K562 (cell line): Measurements from ENCODE around the gene ADARB2. TPM values are rescaled to one million over a fixed set of nuclear protein-coding genes. Genes with fewer than 3 reads are reported as not detected.

Source experiments
- ATAC-seq: fragments of 200-7000 bp; cut with Tn5 transposase; 3 replicates; pipeline ENCODE4 v1.9.1; 2020; ENCODE audit warnings: moderate library complexity
- BruUV-seq: library from RNA; stranded (reverse); fragments of 400-500 nt; replicated peaks from 2 replicates; lab custom pipeline; 2021; lab: Mats Ljungman, UMichigan
- CTCF ChIA-PET: fragments of 300-600 bp; formaldehyde crosslinking; extraction: SDS; loops from one replicate; lab custom pipeline; 2021; ENCODE audit warnings: low intra/inter-chr PET ratio; lab: Yijun Ruan, JAX
- POLR2A ChIA-PET: fragments of 300-600, 350-650 bp; sonication (Branson Sonifier 250); formaldehyde crosslinking; extraction: SDS; loops from one replicate; lab custom pipeline; 2021; ENCODE audit warnings: antibody characterized with exemption, inconsistent platforms; lab: Yijun Ruan, JAX
- DNase-seq, 4 experiments: peaks; one replicate each; pipeline versions ENCODE4 v3.0.0 to v3.0.0-alpha.2; 2011 to 2018; ENCODE audit warnings: low spot score in 3 of 4, mixed read lengths in 3 of 4; ENCODE audit errors: extremely low read depth in 1 of 4
- FAIRE-seq: peaks from 2 replicates; lab custom pipeline; 2011; peaks lifted over from hg19 to GRCh38; lab: Jason Lieb, UNC
- H2AFZ ChIP-seq: 2 replicates; pipeline ENCODE4 v1.6.0; 2011; ENCODE audit warnings: low read depth, low read length, control low read depth, inconsistent platforms
- H3K27ac ChIP-seq: fragments of 200-600 bp; 3 replicates; pipeline ENCODE4 v1.8.0; 2011; ENCODE audit warnings: low read depth, mild to moderate bottlenecking, control low read depth, inconsistent platforms, low read length, moderate library complexity, mixed read lengths; ENCODE audit errors: extremely low read depth
- H3K27me3 ChIP-seq, 2 experiments: fragments of 300-600 bp in 1 of 2; 2 replicates in 1 of 2; 3 replicates in 1 of 2; pipeline versions ENCODE4 v1.6.0 to v1.8.0; 2011; ENCODE audit warnings: inconsistent platforms in 2 of 2, low read length in 2 of 2, mild to moderate bottlenecking in 1 of 2, mixed read lengths in 1 of 2, moderate library complexity in 1 of 2; ENCODE audit not compliant: control insufficient read depth in 2 of 2, insufficient read depth in 2 of 2
- H3K36me3 ChIP-seq: fragments of 300-600 bp; 3 replicates; pipeline ENCODE4 v1.8.0; 2011; ENCODE audit warnings: mild to moderate bottlenecking, low read length, inconsistent platforms; ENCODE audit not compliant: control insufficient read depth, insufficient read depth
- H3K4me1 ChIP-seq, 2 experiments: fragments of 200-600 bp in 1 of 2; replicated peaks in 1 of 2; 2 replicates in 1 of 2; 3 replicates in 1 of 2; pipeline versions ENCODE4 v1.5.1 to v1.8.0; 2011; ENCODE audit warnings: inconsistent platforms in 2 of 2, low read length in 2 of 2, mild to moderate bottlenecking in 1 of 2, mixed read lengths in 1 of 2, moderate library complexity in 1 of 2; ENCODE audit not compliant: control insufficient read depth in 2 of 2, insufficient read depth in 2 of 2
- H3K4me2 ChIP-seq: 2 replicates; pipeline ENCODE4 v1.6.1; 2011; ENCODE audit warnings: low read length, control low read depth, inconsistent platforms, mixed read lengths; ENCODE audit not compliant: insufficient read depth
- H3K4me3 ChIP-seq: fragments of 200-600 bp; sonication (generic), shearing (Covaris generic); 2 replicates; pipeline ENCODE4 v1.5.1; 2016; ENCODE audit warnings: control low read depth, inconsistent platforms
- H3K79me2 ChIP-seq: fragments of 200-600 bp; 3 replicates; pipeline ENCODE4 v1.8.0; 2011; ENCODE audit warnings: low read length, inconsistent platforms; ENCODE audit not compliant: control insufficient read depth, insufficient read depth
- H3K9ac ChIP-seq, 2 experiments: 2 replicates each; pipeline versions ENCODE4 v1.6.0 to v1.6.1; 2011; ENCODE audit warnings: low read depth in 2 of 2, low read length in 2 of 2, control low read depth in 1 of 2, inconsistent platforms in 1 of 2, mild to moderate bottlenecking in 1 of 2, mixed read lengths in 1 of 2; ENCODE audit not compliant: insufficient read depth in 1 of 2
- H3K9me1 ChIP-seq: one replicate; pipeline ENCODE4 v1.6.0; 2011; ENCODE audit warnings: inconsistent platforms, mild to moderate bottlenecking, low read length, moderate library complexity; ENCODE audit not compliant: control insufficient read depth, insufficient read depth
- H3K9me3 ChIP-seq: replicated peaks from 2 replicates; pipeline ENCODE4 v1.5.1; 2011; ENCODE audit warnings: low read depth, low read length, inconsistent platforms; ENCODE audit not compliant: control insufficient read depth, insufficient read depth
- H4K20me1 ChIP-seq: replicated peaks from 2 replicates; pipeline ENCODE4 v1.6.1; 2011; ENCODE audit warnings: low read length, inconsistent platforms, mixed read lengths; ENCODE audit not compliant: control insufficient read depth, insufficient read depth
- ATF7 ChIP-seq: fragments of 450-650 bp; IDR thresholded peaks from 2 replicates; pipeline ENCODE4 v1.7.1; 2014; ENCODE audit warnings: mild to moderate bottlenecking, moderate library complexity
- CBX3 ChIP-seq, 2 experiments: IDR thresholded peaks; 1 replicate in 1 of 2; 2 replicates in 1 of 2; pipeline ENCODE4 v1.6.1; 2012; ENCODE audit warnings: inconsistent platforms in 2 of 2, low read length in 2 of 2, borderline replicate concordance in 1 of 2, control low read depth in 1 of 2
- CREB3L1 ChIP-seq: fragments of 450-650 bp; IDR thresholded peaks from 2 replicates; pipeline ENCODE4 v1.6.1; 2014; ENCODE audit warnings: low read depth, mild to moderate bottlenecking, moderate library complexity, borderline replicate concordance
- CTBP1 ChIP-seq: fragments of 450-650 bp; IDR thresholded peaks from 2 replicates; pipeline ENCODE4 v1.6.1; 2016; ENCODE audit warnings: borderline replicate concordance
- DNMT1 ChIP-seq: fragments of 450-650 bp; IDR thresholded peaks from 2 replicates; pipeline ENCODE4 v1.6.1; 2016; ENCODE audit warnings: antibody characterized with exemption, mild to moderate bottlenecking
- GTF2E2 ChIP-seq: fragments of 200-800 bp; sonication (Bioruptor generic); IDR thresholded peaks from 2 replicates; pipeline ENCODE4 v1.6.1; 2016; ENCODE audit warnings: missing genetic modification characterization, missing compliant biosample characterization
- NFYB ChIP-seq: IDR thresholded peaks from 2 replicates; pipeline ENCODE4 v1.6.1; 2011; ENCODE audit warnings: mild to moderate bottlenecking, moderate library complexity; ENCODE audit not compliant: insufficient read length; ENCODE audit errors: extremely low read depth
- OTX1 ChIP-seq: fragments of 450-650 bp; formaldehyde crosslinking; IDR thresholded peaks from 2 replicates; pipeline ENCODE4 v1.4.0; 2022; ENCODE audit warnings: mild to moderate bottlenecking
- RERE ChIP-seq: sonication (generic); formaldehyde crosslinking; IDR thresholded peaks from 2 replicates; pipeline ENCODE4 v1.8.0; 2023; ENCODE audit warnings: missing genetic modification reagents, mild to moderate bottlenecking, borderline replicate concordance
- RNF219 ChIP-seq: fragments of 250-450 bp; sonication (Bioruptor Pico); IDR thresholded peaks from 2 replicates; pipeline ENCODE4 v1.5.0; 2022; ENCODE audit warnings: mild to moderate bottlenecking
- SNRNP70 ChIP-seq: fragments of 200-400 bp; formaldehyde crosslinking; optimal IDR thresholded peaks from 2 replicates; pipeline ENCODE3; 2017; ENCODE audit warnings: low read depth, low read length
- THRB ChIP-seq: fragments of 450-650 bp; formaldehyde crosslinking; conservative IDR thresholded peaks from 2 replicates; pipeline ENCODE4 v1.4.0; 2022; ENCODE audit warnings: mild to moderate bottlenecking, missing genetic modification characterization
- ZNF717 ChIP-seq: fragments of 250-450 bp; sonication (Bioruptor Pico); IDR thresholded peaks from 2 replicates; pipeline ENCODE4 v1.5.0; 2021
- WGBS: fragments of 100-300 bp; shearing (Covaris generic); methylation state at CpG from one replicate; pipeline ENCODE4 v1.1.6; 2016; ENCODE audit warnings: low coverage, mixed read lengths; ENCODE audit not compliant: insufficient coverage; ENCODE audit errors: missing lambda C conversion rate; 5-methylcytosine and 5-hydroxymethylcytosine counted together
- in situ Hi-C: fragments of 300-500 bp; cut with MboI; formaldehyde crosslinking; loops from 4 replicates; pipeline ENCODE4 v1.15.0; 2018; ENCODE audit warnings: inconsistent platforms, mixed read lengths
- intact Hi-C: fragments of 100-400 bp; cut with micrococcal nuclease; formaldehyde crosslinking; loops from 2 replicates; pipeline ENCODE4 v1.14.2; 2022
- polyA plus RNA-seq, 8 experiments: library from polyadenylated mRNA; depleted of rRNA in 4 of 8; stranded (reverse) in 5 of 8; unstranded in 3 of 8; fragments of >200 nt; fragmentation: Nextera tagmentation in 2 of 8; fragmentation: Illumina TruSeq in 1 of 8; extraction: Ambion mirVana in 2 of 8; extraction: Trizol in 1 of 8; gene quantifications; 2 replicates each; pipeline versions ENCODE4 v1.2.1 to v1.2.3, GENCODE V29; 2011 to 2014; ENCODE audit warnings: inconsistent platforms in 1 of 8, missing spikeins in 1 of 8
- total RNA-seq, 7 experiments: library from RNA; depleted of rRNA in 6 of 7; stranded (reverse); fragments of >200 nt in 6 of 7; fragmentation: Illumina TruSeq in 2 of 7; extraction: Trizol in 2 of 7; gene quantifications; 2 replicates each; pipeline versions ENCODE4 v1.2.1 to v1.2.3, GENCODE V29; 2011 to 2021; ENCODE audit warnings: low replicate concordance in 1 of 7

Gene ADARB2
- total and polyA plus RNA-seq, 9 of the 15 experiments (the other 6 are each of a cell fraction or from before 2014, with no cell fraction given) = not detected

- POLR2A ChIA-PET = no interaction called here
- peaks cover 4 to 27% of the 10 kb centered on the region in 2 experiments; a peak in 4 of 5 replicates for H3K27me3 ChIP-seq
- H3K79me2 ChIP-seq = no peaks in the 10 kb centered on the region
- no peaks in the 10 kb centered on the region for H3K9me1 ChIP-seq
- H3K9ac ChIP-seq = no peak overlapping the region
- no peaks in the 10 kb centered on the region for H4K20me1 ChIP-seq
- no peaks in the 10 kb centered on the region for H3K9me3 ChIP-seq
- WGBS = under 1% methylated on average over 15 of the region's 15 CpGs
- intact Hi-C loops (no loop called here), in situ Hi-C loops (no loop called here)
- no peak overlapping the region for H2AFZ ChIP-seq
- H3K36me3 ChIP-seq = no peaks in the 10 kb centered on the region
- no TSS peak for BruUV-seq
- H3K4me1 ChIP-seq = no peaks in the 10 kb centered on the region
- FAIRE-seq (no peak), ATAC-seq (no peak), DNase-seq (no peak)
- H3K4me2 ChIP-seq = no peak overlapping the region
- CTCF ChIA-PET = no interaction called here
- H3K4me3 ChIP-seq = no peak overlapping the region
- H3K27ac ChIP-seq = no peak overlapping the region
- TF ChIP-seq SNRNP70 (no peak), CTBP1 (no peak), NFYB (no peak), CBX3 (IDR thresholded peaks at IDR 0.05; ENCODE audit: borderline replicate concordance in 1 of 2, low read length in 2 of 2) (no peak), OTX1 (CRISPR knock-in tag) (no peak), RERE (CRISPR knock-in tag) (no peak), ZNF717 (CRISPR knock-in tag) (no peak), CREB3L1 (no peak), DNMT1 (no peak), RNF219 (no peak), GTF2E2 (tag) (no peak), ATF7 (no peak), THRB (CRISPR knock-in tag) (no peak)
These were observed 233.0 kb downstream of the ADARB2 start for GRCh38 chr10:1504286-1504685.
